Measurements from ENCODE around the gene CACNA2D2. TPM values are rescaled to one million over a fixed set of nuclear protein-coding genes. Genes with fewer than 3 reads are reported as not detected.

Gene CACNA2D2
- total and polyA plus RNA-seq, 11 donors, result 0.49 to 3.6 (median 1.5) TPM

GRCh38 chr3:50520849-50521248, 17.4 kb upstream of the CACNA2D2 start:
- WGBS, 4 donors, result 35 to 56% (median 43%) methylated on average over 3 of the region's 3 CpGs
- no peak for TF ChIP-seq POLR2A (IDR thresholded peaks at IDR 0.05)
- TF ChIP-seq CTCF (IDR thresholded peaks at IDR 0.05), result no peak
- Histone ChIP-seq H3K27me3 (no peaks in the 10 kb centered on the region), H3K36me3 (no peaks in the 10 kb centered on the region), H3K9me3 (no peaks in the 10 kb centered on the region), H3K27ac (no peak overlapping the region), H3K4me1 (peaks cover 0 to 19% (median 11%) of the 10 kb centered on the region in 12 donors), H3K4me3 (no peak overlapping the region)
- intact Hi-C loops (cut with DNase I), result no loop called here
- ATAC-seq, result no peak
- DNase-seq, result no peak

- Histone ChIP-seq H3K36me3 (no peaks in the 10 kb centered on the region), H3K27ac (no peak overlapping the region), H3K4me1 (peaks cover 0 to 27% (median 19%) of the 10 kb centered on the region in 12 donors), H3K4me3 (no peak overlapping the region), H3K27me3 (no peaks in the 10 kb centered on the region), H3K9me3 (no peaks in the 10 kb centered on the region)
- TF ChIP-seq CTCF (IDR thresholded peaks at IDR 0.05) (peak; percentile 71 to 90 (median 77)), POLR2A (IDR thresholded peaks at IDR 0.05) (no peak)
- intact Hi-C loops (cut with DNase I), result loop anchor here in 4 of 10 donors (1.0 to 5.0 kb wide), 2 partner anchors 93 to 95 kb away; partner anchors contain the start of gene CISH (in 2 of the 4)
- 18 to 25% (median 20%) methylated on average over 7 of the region's 7 CpGs for WGBS, 4 donors
- ATAC-seq (peak in 1 of 4 donors; percentile 39), DNase-seq (peak; percentile 46 to 73 (median 52))
These were observed 16.1 kb upstream of the CACNA2D2 start for GRCh38 chr3:50519471-50520089.

GRCh38 chr3:50518436-50518835, 15.0 kb upstream of the CACNA2D2 start:
- Histone ChIP-seq H3K4me1 (peaks cover 0 to 27% (median 19%) of the 10 kb centered on the region in 12 donors), H3K27me3 (no peaks in the 10 kb centered on the region), H3K27ac (no peak overlapping the region), H3K9me3 (no peaks in the 10 kb centered on the region), H3K36me3 (no peaks in the 10 kb centered on the region), H3K4me3 (no peak overlapping the region)
- no peak for DNase-seq
- TF ChIP-seq CTCF (IDR thresholded peaks at IDR 0.05) (no peak), POLR2A (IDR thresholded peaks at IDR 0.05) (no peak)
- no peak for ATAC-seq
- 93 to 97% (median 95%) methylated on average over 7 of the region's 7 CpGs for WGBS, 4 donors
- intact Hi-C loops (cut with DNase I), result loop anchor here in 2 of 10 donors (5.0 kb wide), 1 partner anchor 94 kb away; the partner anchor contains the start of gene CISH (in 2 of the 2)

- ATAC-seq (no peak), DNase-seq (no peak)
- Histone ChIP-seq H3K27me3 (no peaks in the 10 kb centered on the region), H3K36me3 (no peaks in the 10 kb centered on the region), H3K27ac (peak overlapping the region in 1 of 12 donors; percentile 81), H3K4me3 (no peak overlapping the region), H3K4me1 (peaks cover 0 to 27% (median 19%) of the 10 kb centered on the region in 12 donors), H3K9me3 (no peaks in the 10 kb centered on the region)
- WGBS, 4 donors, result 87 to 93% (median 90%) methylated on average over 4 of the region's 4 CpGs
- TF ChIP-seq CTCF (IDR thresholded peaks at IDR 0.05) (no peak), POLR2A (IDR thresholded peaks at IDR 0.05) (no peak)
- intact Hi-C loops (cut with DNase I), result loop anchor here in 2 of 10 donors (5.0 kb wide), 1 partner anchor 95 kb away; the partner anchor contains the start of gene CISH (in 2 of the 2)
These were observed 14.3 kb upstream of the CACNA2D2 start for GRCh38 chr3:50517721-50518206.

All from heart left ventricle (tissue), 16 donors.